GM12878 (cell line): Measurements from ENCODE around the gene DKKL1. TPM values are rescaled to one million over a fixed set of nuclear protein-coding genes. Genes with fewer than 3 reads are reported as not detected.

Experiments used
- ATAC-seq: fragments of 200-7000 bp; cut with Tn5 transposase; 3 replicates; pipeline ENCODE4 v1.9.1; 2020; ENCODE audit warnings: mild to moderate bottlenecking, moderate library complexity
- BruUV-seq: library from RNA; stranded (reverse); fragments of 400-500 nt; replicated peaks from 2 replicates; lab custom pipeline; 2021; lab: Mats Ljungman, UMichigan
- CTCF ChIA-PET: fragments of 300-600 bp; sonication (Branson Sonifier 250); formaldehyde crosslinking; extraction: SDS; loops from one replicate; lab custom pipeline; 2021; ENCODE audit warnings: inconsistent platforms; lab: Yijun Ruan, JAX
- POLR2A ChIA-PET: fragments of 350-600 bp; formaldehyde crosslinking; extraction: SDS; loops from one replicate; lab custom pipeline; 2021; ENCODE audit warnings: inconsistent platforms; lab: Charles Lee
- RAD21 ChIA-PET: fragments of 300-600 bp; sonication (Branson Sonifier 250); formaldehyde crosslinking; loops from one replicate; lab custom pipeline; 2023; ENCODE audit warnings: antibody characterized with exemption; ENCODE audit not compliant: unreplicated experiment; lab: Charles Lee
- SMC1A ChIA-PET: fragments of 300-600 bp; sonication (Branson Sonifier 250); formaldehyde crosslinking; loops from one replicate; lab custom pipeline; 2023; ENCODE audit not compliant: unreplicated experiment, uncharacterized antibody; lab: Charles Lee
- DNase-seq: peaks from one replicate; pipeline ENCODE4 v3.0.0-alpha.2; 2011; ENCODE audit warnings: low read depth, low spot score
- FAIRE-seq: peaks from 3 replicates; lab custom pipeline; 2011; peaks lifted over from hg19 to GRCh38; lab: Jason Lieb, UNC
- H2AFZ ChIP-seq: 2 replicates; pipeline ENCODE4 v1.6.0; 2011; ENCODE audit warnings: low read depth, low read length, control low read depth; ENCODE audit not compliant: control insufficient read depth
- H3K27ac ChIP-seq: 2 replicates; pipeline ENCODE4 v1.5.1; 2011; ENCODE audit warnings: control low read depth; ENCODE audit not compliant: control insufficient read depth, insufficient read depth
- H3K27me3 ChIP-seq, 2 experiments: replicated peaks in 1 of 2; 2 replicates each; pipeline versions ENCODE4 v1.6.0 to v1.6.1; 2011; ENCODE audit warnings: low read length in 1 of 2; ENCODE audit not compliant: control insufficient read depth in 2 of 2, insufficient read depth in 2 of 2
- H3K36me3 ChIP-seq, 2 experiments: 2 replicates each; pipeline ENCODE4 v1.5.1; 2011; ENCODE audit warnings: low read length in 1 of 2; ENCODE audit not compliant: control insufficient read depth in 2 of 2, insufficient read depth in 2 of 2
- H3K4me1 ChIP-seq: 2 replicates; pipeline ENCODE4 v1.6.1; 2011; ENCODE audit warnings: mild to moderate bottlenecking, low read length, moderate library complexity, mixed read lengths; ENCODE audit not compliant: control insufficient read depth, insufficient read depth
- H3K4me2 ChIP-seq: 2 replicates; pipeline ENCODE4 v1.6.0; 2011; ENCODE audit warnings: control low read depth; ENCODE audit not compliant: control insufficient read depth, insufficient read depth
- H3K4me3 ChIP-seq: fragments of 200-600 bp; sonication (generic); 2 replicates; pipeline ENCODE4 v1.5.1; 2016
- H3K79me2 ChIP-seq: 2 replicates; pipeline ENCODE4 v1.6.0; 2011; ENCODE audit warnings: low read length; ENCODE audit not compliant: control insufficient read depth, insufficient read depth
- H3K9ac ChIP-seq: 2 replicates; pipeline ENCODE4 v1.8.0; 2011; ENCODE audit warnings: low read length, control low read depth, mixed read lengths; ENCODE audit not compliant: control insufficient read depth, insufficient read depth
- H3K9me3 ChIP-seq: replicated peaks from 3 replicates; pipeline ENCODE4 v1.5.1; 2011; ENCODE audit warnings: mild to moderate bottlenecking, low read length; ENCODE audit not compliant: control insufficient read depth, insufficient read depth
- H4K20me1 ChIP-seq: 2 replicates; pipeline ENCODE4 v1.6.0; 2011; ENCODE audit not compliant: control insufficient read depth, insufficient read depth
- ETV6 ChIP-seq, 2 experiments: fragments of 450-650 bp in 1 of 2; IDR thresholded peaks in 1 of 2; conservative IDR thresholded peaks in 1 of 2; 2 replicates each; pipeline ENCODE4 v1.6.1; 2014; ENCODE audit warnings: antibody characterized with exemption in 1 of 2, borderline replicate concordance in 1 of 2, low read depth in 1 of 2, mild to moderate bottlenecking in 1 of 2, moderate library complexity in 1 of 2
- RUNX3 ChIP-seq: IDR thresholded peaks from 2 replicates; pipeline ENCODE4 v1.6.1; 2012; ENCODE audit warnings: low read length, inconsistent platforms
- WGBS: methylation state at CpG from one replicate; pipeline ENCODE4 v1.1.6; 2016; ENCODE audit warnings: low lambda C conversion rate; ENCODE audit not compliant: insufficient replicate concordance, insufficient coverage; ENCODE audit errors: missing lambda C conversion rate; 5-methylcytosine and 5-hydroxymethylcytosine counted together
- in situ Hi-C: fragments of 300-500 bp; cut with MboI; formaldehyde crosslinking; loops from 9 replicates; pipeline ENCODE4 v1.14.3; 2018; ENCODE audit warnings: mixed read lengths
- intact Hi-C: fragments of 100-400 bp; cut with micrococcal nuclease; formaldehyde crosslinking; loops from one replicate; pipeline ENCODE4 v1.14.2; 2022; ENCODE audit not compliant: unreplicated experiment
- polyA plus RNA-seq, 11 experiments: library from polyadenylated mRNA; depleted of rRNA in 4 of 11; unstranded in 6 of 11; stranded (reverse) in 5 of 11; fragments of >200 nt; fragmentation: Nextera tagmentation in 4 of 11; fragmentation: Illumina TruSeq in 1 of 11; extraction: Ambion mirVana in 4 of 11; extraction: Trizol in 1 of 11; gene quantifications; 1 replicate in 1 of 11; 2 replicates in 10 of 11; pipeline versions ENCODE4 v1.2.1 to v1.2.3, GENCODE V29; 2011 to 2016; ENCODE audit warnings: inconsistent platforms in 2 of 11, missing spikeins in 2 of 11, low read depth in 1 of 11
- total RNA-seq, 4 experiments: library from RNA; depleted of rRNA in 3 of 4; stranded (reverse); fragments of >200 nt in 3 of 4; fragmentation: Illumina TruSeq in 1 of 4; extraction: Trizol in 1 of 4; gene quantifications; 2 replicates each; pipeline versions ENCODE4 v1.2.1 to v1.2.3, GENCODE V29; 2013 to 2021

Gene DKKL1
- total and polyA plus RNA-seq, 10 of the 15 experiments (the other 5 are each of a cell fraction or from before 2014, with no cell fraction given) = not detected

- Histone ChIP-seq H3K4me1 (peaks cover 4% of the 10 kb centered on the region), H2AFZ (no peak overlapping the region), H4K20me1 (no peaks in the 10 kb centered on the region), H3K4me2 (no peak overlapping the region), H3K9me3 (no peaks in the 10 kb centered on the region), H3K9ac (no peak overlapping the region), H3K27ac (no peak overlapping the region), H3K79me2 (no peaks in the 10 kb centered on the region), H3K27me3 (peaks cover 24 to 55% of the 10 kb centered on the region in 2 experiments), H3K36me3 (no peaks in the 10 kb centered on the region), H3K4me3 (no peak overlapping the region)
- no peak for TF ChIP-seq ETV6 (conservative IDR thresholded peaks at IDR 0.05 in 1 of 2, IDR thresholded peaks at IDR 0.05 in 1 of 2; ENCODE audit: borderline replicate concordance in 1 of 2, low read depth in 1 of 2)
- peak; percentile 36; the same call in 1 of the 2 replicates for TF ChIP-seq RUNX3
- FAIRE-seq (no peak), DNase-seq (no peak), ATAC-seq (peak; percentile 20)
- POLR2A ChIA-PET = no interaction called here
- intact Hi-C loops = no loop called here
- CTCF ChIA-PET = interaction anchor here (0.7 to 0.8 kb wide), 2 partner anchors 32 to 46 kb away, joined by 3 read pairs; no protein-coding TSS in a partner anchor
- RAD21 ChIA-PET = interaction anchor here (0.7 to 1.0 kb wide), 2 partner anchors 8 to 10 kb away, joined by 3 to 4 read pairs; no protein-coding TSS in a partner anchor
- WGBS = 0% methylated on average over 3 of the region's 3 CpGs
- SMC1A ChIA-PET = interaction anchor here (0.8 to 1.7 kb wide), 3 partner anchors 9 to 33 kb away, joined by 3 to 4 read pairs (median 4); no protein-coding TSS in a partner anchor
- BruUV-seq = no TSS peak
- in situ Hi-C loops = no loop called here
Measured at GRCh38 chr19:49423985-49424303, 60.3 kb downstream of the DKKL1 start.

Other genes with a start within 250 kb of the DKKL1 start
Only the 7 nearest of the 22 such genes appear.
- gene SLC6A16, start 38.7 kb upstream of the DKKL1 start, total RNA-seq (2014; rRNA removed) = 0.16 and 0.23 TPM in 2 replicates
- gene SLC6A16, start 38.7 kb upstream of the DKKL1 start, total RNA-seq (2014; rRNA removed; fragmentation: Illumina TruSeq; extraction: Trizol) = 0.23 and 0.36 TPM in 2 replicates
- gene SLC6A16, start 38.7 kb upstream of the DKKL1 start, total RNA-seq (2021) = 1.6 and 1.7 TPM in 2 replicates
- 2.4 and 3.2 TPM in 2 replicates for gene SLC6A16, start 38.7 kb upstream of the DKKL1 start, polyA plus RNA-seq (2011; rRNA removed)
- 0.48 and 0.63 TPM in 2 replicates for gene SLC6A16, start 38.7 kb upstream of the DKKL1 start, polyA plus RNA-seq (2014; fragmentation: Illumina TruSeq; extraction: Trizol)
- under 1 TPM; 0.51 to 0.98 TPM for gene SLC6A16, start 38.7 kb upstream of the DKKL1 start, polyA plus RNA-seq (2014; fragmentation: Nextera tagmentation; extraction: Ambion mirVana)
- gene SLC6A16, start 38.7 kb upstream of the DKKL1 start, polyA plus RNA-seq (2014; rRNA removed) = 0.88 and 1.3 TPM in 2 replicates
- gene SLC6A16, start 38.7 kb upstream of the DKKL1 start, polyA plus RNA-seq (2016; fragmentation: Nextera tagmentation; extraction: Ambion mirVana) = under 1 TPM; 0.37 to 0.57 TPM
- 106 and 121 TPM in 2 replicates for gene CD37, start 28.5 kb upstream of the DKKL1 start, total RNA-seq (2014; rRNA removed)
- 142 and 155 TPM in 2 replicates for gene CD37, start 28.5 kb upstream of the DKKL1 start, total RNA-seq (2014; rRNA removed; fragmentation: Illumina TruSeq; extraction: Trizol)
- 256 and 267 TPM in 2 replicates for gene CD37, start 28.5 kb upstream of the DKKL1 start, total RNA-seq (2021)
- gene CD37, start 28.5 kb upstream of the DKKL1 start, polyA plus RNA-seq (2011; rRNA removed) = 17.7 and 34.1 TPM in 2 replicates
- gene CD37, start 28.5 kb upstream of the DKKL1 start, polyA plus RNA-seq (2014; fragmentation: Illumina TruSeq; extraction: Trizol) = 243 and 359 TPM in 2 replicates
- 10 to 100 TPM; 46.7 to 48.0 TPM for gene CD37, start 28.5 kb upstream of the DKKL1 start, polyA plus RNA-seq (2014; fragmentation: Nextera tagmentation; extraction: Ambion mirVana)
- 161 and 178 TPM in 2 replicates for gene CD37, start 28.5 kb upstream of the DKKL1 start, polyA plus RNA-seq (2014; rRNA removed)
- 10 to 100 TPM; 88.5 to 93.9 TPM for gene CD37, start 28.5 kb upstream of the DKKL1 start, polyA plus RNA-seq (2016; fragmentation: Nextera tagmentation; extraction: Ambion mirVana)
- gene TEAD2, start 1.5 kb upstream of the DKKL1 start, total RNA-seq (2014; rRNA removed) = 0.17 TPM in 1 of 2 replicates, not detected in the other
- gene TEAD2, start 1.5 kb upstream of the DKKL1 start, total RNA-seq (2014; rRNA removed; fragmentation: Illumina TruSeq; extraction: Trizol) = not detected in 2 replicates
- gene TEAD2, start 1.5 kb upstream of the DKKL1 start, total RNA-seq (2021) = 0.11 and 0.26 TPM in 2 replicates
- 0.04 TPM in 1 of 2 replicates, not detected in the other for gene TEAD2, start 1.5 kb upstream of the DKKL1 start, polyA plus RNA-seq (2011; rRNA removed)
- gene TEAD2, start 1.5 kb upstream of the DKKL1 start, polyA plus RNA-seq (2014; fragmentation: Illumina TruSeq; extraction: Trizol) = not detected in 2 replicates
- gene TEAD2, start 1.5 kb upstream of the DKKL1 start, polyA plus RNA-seq (2014; fragmentation: Nextera tagmentation; extraction: Ambion mirVana) = under 1 TPM; 0.05 to 0.07 TPM
- gene TEAD2, start 1.5 kb upstream of the DKKL1 start, polyA plus RNA-seq (2014; rRNA removed) = not detected in 2 replicates
- under 1 TPM; 0.11 to 0.13 TPM for gene TEAD2, start 1.5 kb upstream of the DKKL1 start, polyA plus RNA-seq (2016; fragmentation: Nextera tagmentation; extraction: Ambion mirVana)
- gene KASH5, start 24.4 kb downstream of the DKKL1 start, total RNA-seq (2014; rRNA removed) = 0.16 TPM in 1 of 2 replicates, not detected in the other
- gene KASH5, start 24.4 kb downstream of the DKKL1 start, total RNA-seq (2014; rRNA removed; fragmentation: Illumina TruSeq; extraction: Trizol) = not detected in 2 replicates
- 0.21 TPM in 1 of 2 replicates, not detected in the other for gene KASH5, start 24.4 kb downstream of the DKKL1 start, total RNA-seq (2021)
- gene KASH5, start 24.4 kb downstream of the DKKL1 start, polyA plus RNA-seq (2011; rRNA removed) = 0.05 TPM in 1 of 2 replicates, not detected in the other
- 0.03 TPM in 1 of 2 replicates, not detected in the other for gene KASH5, start 24.4 kb downstream of the DKKL1 start, polyA plus RNA-seq (2014; fragmentation: Illumina TruSeq; extraction: Trizol)
- gene KASH5, start 24.4 kb downstream of the DKKL1 start, polyA plus RNA-seq (2014; fragmentation: Nextera tagmentation; extraction: Ambion mirVana) = not detected
- 0.04 and 0.06 TPM in 2 replicates for gene KASH5, start 24.4 kb downstream of the DKKL1 start, polyA plus RNA-seq (2014; rRNA removed)
- gene KASH5, start 24.4 kb downstream of the DKKL1 start, polyA plus RNA-seq (2016; fragmentation: Nextera tagmentation; extraction: Ambion mirVana) = not detected
- not detected in 2 replicates for gene PTH2, start 59.6 kb downstream of the DKKL1 start, total RNA-seq (2014; rRNA removed)
- gene PTH2, start 59.6 kb downstream of the DKKL1 start, total RNA-seq (2014; rRNA removed; fragmentation: Illumina TruSeq; extraction: Trizol) = not detected in 2 replicates
- not detected in 2 replicates for gene PTH2, start 59.6 kb downstream of the DKKL1 start, total RNA-seq (2021)
- not detected in 2 replicates for gene PTH2, start 59.6 kb downstream of the DKKL1 start, polyA plus RNA-seq (2011; rRNA removed)
- not detected in 2 replicates for gene PTH2, start 59.6 kb downstream of the DKKL1 start, polyA plus RNA-seq (2014; fragmentation: Illumina TruSeq; extraction: Trizol)
- not detected for gene PTH2, start 59.6 kb downstream of the DKKL1 start, polyA plus RNA-seq (2014; fragmentation: Nextera tagmentation; extraction: Ambion mirVana)
- not detected in 2 replicates for gene PTH2, start 59.6 kb downstream of the DKKL1 start, polyA plus RNA-seq (2014; rRNA removed)
- gene PTH2, start 59.6 kb downstream of the DKKL1 start, polyA plus RNA-seq (2016; fragmentation: Nextera tagmentation; extraction: Ambion mirVana) = not detected
- gene GFY, start 61.5 kb downstream of the DKKL1 start, total RNA-seq (2014; rRNA removed) = not detected in 2 replicates
- not detected in 2 replicates for gene GFY, start 61.5 kb downstream of the DKKL1 start, total RNA-seq (2014; rRNA removed; fragmentation: Illumina TruSeq; extraction: Trizol)
- not detected in 2 replicates for gene GFY, start 61.5 kb downstream of the DKKL1 start, total RNA-seq (2021)
- gene GFY, start 61.5 kb downstream of the DKKL1 start, polyA plus RNA-seq (2011; rRNA removed) = 0.05 TPM in 1 of 2 replicates, not detected in the other
- not detected in 2 replicates for gene GFY, start 61.5 kb downstream of the DKKL1 start, polyA plus RNA-seq (2014; fragmentation: Illumina TruSeq; extraction: Trizol)
- gene GFY, start 61.5 kb downstream of the DKKL1 start, polyA plus RNA-seq (2014; fragmentation: Nextera tagmentation; extraction: Ambion mirVana) = not detected
- gene GFY, start 61.5 kb downstream of the DKKL1 start, polyA plus RNA-seq (2014; rRNA removed) = not detected in 2 replicates
- not detected for gene GFY, start 61.5 kb downstream of the DKKL1 start, polyA plus RNA-seq (2016; fragmentation: Nextera tagmentation; extraction: Ambion mirVana)
- gene SLC17A7, start 77.7 kb downstream of the DKKL1 start, total RNA-seq (2014; rRNA removed) = not detected in 2 replicates
- not detected in 2 replicates for gene SLC17A7, start 77.7 kb downstream of the DKKL1 start, total RNA-seq (2014; rRNA removed; fragmentation: Illumina TruSeq; extraction: Trizol)
- 0.08 TPM in 2 replicates for gene SLC17A7, start 77.7 kb downstream of the DKKL1 start, total RNA-seq (2021)
- gene SLC17A7, start 77.7 kb downstream of the DKKL1 start, polyA plus RNA-seq (2011; rRNA removed) = 0.23 and 0.24 TPM in 2 replicates
- gene SLC17A7, start 77.7 kb downstream of the DKKL1 start, polyA plus RNA-seq (2014; fragmentation: Illumina TruSeq; extraction: Trizol) = 0.03 and 0.06 TPM in 2 replicates
- not detected for gene SLC17A7, start 77.7 kb downstream of the DKKL1 start, polyA plus RNA-seq (2014; fragmentation: Nextera tagmentation; extraction: Ambion mirVana)
- 0.04 TPM in 1 of 2 replicates, not detected in the other for gene SLC17A7, start 77.7 kb downstream of the DKKL1 start, polyA plus RNA-seq (2014; rRNA removed)
- not detected for gene SLC17A7, start 77.7 kb downstream of the DKKL1 start, polyA plus RNA-seq (2016; fragmentation: Nextera tagmentation; extraction: Ambion mirVana)